ENCODE measurements around the gene ARID1A. TPM values are rescaled to one million over a fixed set of nuclear protein-coding genes. Genes with fewer than 3 reads are reported as not detected.

Gene ARID1A
- polyA plus RNA-seq, 1 donor, result 117 TPM

GRCh38 chr1:26822737-26823395 is 127.1 kb downstream of the ARID1A start:
- no peak for DNase-seq

- no peak for DNase-seq
These were observed 128.9 kb downstream of the ARID1A start for GRCh38 chr1:26824731-26825130.

- peak; percentile 58 for DNase-seq
These were observed 130.7 kb downstream of the ARID1A start, which contains the start of gene ZDHHC18 for GRCh38 chr1:26826261-26827105. ZDHHC18 (plus strand) TSS chr1:26826688; CDS start chr1:26826805, 117 bp downstream.

GRCh38 chr1:26827106-26827604 is 131.3 kb downstream of the ARID1A start:
- no peak for DNase-seq

GRCh38 chr1:26827663-26828062 is 131.8 kb downstream of the ARID1A start:
- peak; percentile 45 for DNase-seq

- DNase-seq, result no peak
These were observed 132.7 kb downstream of the ARID1A start for GRCh38 chr1:26828411-26828991.

GRCh38 chr1:26829184-26829911 is 133.5 kb downstream of the ARID1A start:
- DNase-seq, result no peak

- DNase-seq, result no peak
These were observed 135.2 kb downstream of the ARID1A start for GRCh38 chr1:26831059-26831458.

Other genes with a start within 250 kb of the ARID1A start
- 1,264 TPM for gene HMGN2, start 223.6 kb upstream of the ARID1A start, polyA plus RNA-seq (ENCODE audit: insufficient read length)
- 22.1 TPM for gene RPS6KA1, start 166.3 kb upstream of the ARID1A start, polyA plus RNA-seq (ENCODE audit: insufficient read length)
- 19.2 TPM for gene PIGV, start 91.9 kb downstream of the ARID1A start, polyA plus RNA-seq (ENCODE audit: insufficient read length)
- gene ZDHHC18, start 130.7 kb downstream of the ARID1A start, polyA plus RNA-seq (ENCODE audit: insufficient read length), result 21.2 TPM
- gene SFN, start 167.1 kb downstream of the ARID1A start, polyA plus RNA-seq (ENCODE audit: insufficient read length), result 0.55 TPM
- 32.7 TPM for gene GPN2, start 194.3 kb downstream of the ARID1A start, polyA plus RNA-seq (ENCODE audit: insufficient read length)
- 14.8 TPM for gene GPATCH3, start 204.5 kb downstream of the ARID1A start, polyA plus RNA-seq (ENCODE audit: insufficient read length)
- gene NR0B2, start 218.0 kb downstream of the ARID1A start, polyA plus RNA-seq (ENCODE audit: insufficient read length), result 1.00 TPM
- 84.9 TPM for gene NUDC, start 225.7 kb downstream of the ARID1A start, polyA plus RNA-seq (ENCODE audit: insufficient read length)